ENCODE data around the gene TTC12. TPM values are rescaled to one million over a fixed set of nuclear protein-coding genes. Genes with fewer than 3 reads are reported as not detected.

The TTC12 gene
- total and polyA plus RNA-seq, 2 of the 4 experiments (the other 2 are of a cell fraction), result 10.0 to 14.7 TPM

DNA sequence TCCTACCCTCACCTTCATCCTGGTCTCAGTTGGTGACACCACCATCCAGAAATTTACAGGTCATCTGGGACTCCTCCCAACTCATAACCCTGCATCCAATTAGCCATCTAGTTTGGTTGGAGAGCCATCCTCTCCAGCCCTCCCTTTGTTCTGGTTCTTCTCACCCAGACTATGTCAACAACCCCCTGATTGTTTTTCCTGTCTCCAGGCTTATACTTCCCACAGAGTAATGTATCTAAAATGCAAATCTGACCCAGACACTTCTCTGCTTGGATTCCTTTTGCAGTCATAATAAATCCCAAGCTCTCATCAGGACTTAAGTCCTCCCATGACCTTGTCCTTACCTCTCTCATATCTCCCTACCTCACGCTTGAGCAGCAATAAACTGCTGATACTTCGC, 3.0 kb downstream of the TTC12 start:
- Histone ChIP-seq H3K4me3 (ENCODE audit: insufficient read depth, low read depth, low read length) (no peak overlapping the region), H2BK15ac (ENCODE audit: low read depth, low read length) (no peak overlapping the region), H2BK120ac (ENCODE audit: low read depth, low read length) (no peak overlapping the region), H3K9ac (ENCODE audit: low read depth, low read length) (no peak overlapping the region), H2AFZ (replicated peaks; ENCODE audit: low read length, poor library complexity) (no peak overlapping the region), H2BK20ac (ENCODE audit: low read depth, low read length) (no peak overlapping the region), H3K14ac (replicated peaks; ENCODE audit: low read depth, low read length) (no peak overlapping the region), H3K4ac (ENCODE audit: low read depth, low read length) (no peak overlapping the region), H4K20me1 (ENCODE audit: insufficient read depth, low read length) (no peaks in the 10 kb centered on the region), H4K91ac (ENCODE audit: insufficient read depth, low read depth, low read length) (no peak overlapping the region), H3K27me3 (ENCODE audit: control insufficient read depth, insufficient read depth, low read length) (no peaks in the 10 kb centered on the region), H4K8ac (ENCODE audit: low read depth in 2 of 2, low read length in 2 of 2) (no peak overlapping the region), H3K27ac (ENCODE audit: insufficient read depth, low read length) (no peak overlapping the region), H3K4me1 (ENCODE audit: control insufficient read depth, insufficient read depth, low read length) (no peaks in the 10 kb centered on the region; the same call in none of the 2 replicates), H3K9me3 (ENCODE audit: control insufficient read depth, insufficient read depth, low read length) (no peaks in the 10 kb centered on the region), H3K18ac (ENCODE audit: low read depth, low read length) (no peak overlapping the region), H2AK5ac (ENCODE audit: low read depth, low read length) (no peak overlapping the region), H3K79me1 (ENCODE audit: low read depth in 1 of 2, low read length in 2 of 2) (peaks cover 3 to 10% of the 10 kb centered on the region in 2 experiments; a peak in 2 of 4 replicates), H3K4me2 (ENCODE audit: low read depth, low read length) (no peak overlapping the region), H3K36me3 (ENCODE audit: control insufficient read depth, insufficient read depth, low read length) (no peaks in the 10 kb centered on the region), H2BK5ac (ENCODE audit: low read depth, low read length, poor library complexity, severe bottlenecking) (no peak overlapping the region), H3K23ac (ENCODE audit: low read depth, low read length) (no peak overlapping the region), H4K5ac (ENCODE audit: low read depth, low read length) (no peak overlapping the region), H3K56ac (ENCODE audit: extremely low read depth, insufficient read depth, low read length) (no peak overlapping the region), H3K9me1 (ENCODE audit: insufficient read depth, low read length) (no peaks in the 10 kb centered on the region; the same call in 1 of the 2 replicates), H2AK9ac (replicated peaks; ENCODE audit: low read depth, low read length, poor library complexity) (no peak overlapping the region)
- WGBS, 2 experiments (ENCODE audit: extremely low coverage in 2 of 2, insufficient read length in 1 of 2), result 91% methylated on average over 2 of the region's 2 CpGs; no CpG with 5 or more reads in 1 of the 2 experiments
- ChIA-PET CTCF (no interaction called here), POLR2A (ENCODE audit: unreplicated experiment) (no interaction called here)
- BruUV-seq (replicated peaks), result no TSS peak
- in situ Hi-C loops (cut with MboI; ENCODE audit: low sequenced_read_pairs) (no loop called here), dilution Hi-C loops (cut with HindIII; ENCODE audit: low sequenced_read_pairs, unreplicated experiment) (no loop called here), intact Hi-C loops (cut with micrococcal nuclease) (no loop called here)
- no peak for ATAC-seq (ENCODE audit: low read depth)
- DNase-seq, result no peak
- TF ChIP-seq MXI1 (IDR thresholded peaks at IDR 0.05; ENCODE audit: borderline replicate concordance, low read depth, low read length) (no peak), NFE2L2 (IDR thresholded peaks at IDR 0.05; ENCODE audit: low read depth, low read length) (no peak), SMC3 (IDR thresholded peaks at IDR 0.05; ENCODE audit: low read depth, low read length) (no peak), RFX5 (IDR thresholded peaks at IDR 0.05; ENCODE audit: low read depth, low read length) (no peak), BHLHE40 (IDR thresholded peaks at IDR 0.05; ENCODE audit: low read depth, low read length) (no peak), FOS (IDR thresholded peaks at IDR 0.05; ENCODE audit: low read depth, low read length) (no peak), CHD1 (IDR thresholded peaks at IDR 0.05; ENCODE audit: low read depth, low read length) (no peak)

All from IMR-90 (cell line).